K562 (cell line): ENCODE data around the gene COL4A2. TPM values are rescaled to one million over a fixed set of nuclear protein-coding genes. Genes with fewer than 3 reads are reported as not detected.
A peak's percentile ranks its signal among the peaks of the same experiment; 100 is the strongest.

Experiments
- ATAC-seq: fragments of 200-7000 bp; cut with Tn5 transposase; 3 replicates; pipeline ENCODE4 v1.9.1; 2020; ENCODE audit warnings: moderate library complexity
- BruUV-seq: library from RNA; stranded (reverse); fragments of 400-500 nt; replicated peaks from 2 replicates; lab custom pipeline; 2021; lab: Mats Ljungman, UMichigan
- CTCF ChIA-PET: fragments of 300-600 bp; formaldehyde crosslinking; extraction: SDS; loops from one replicate; lab custom pipeline; 2021; ENCODE audit warnings: low intra/inter-chr PET ratio; lab: Yijun Ruan, JAX
- POLR2A ChIA-PET: fragments of 300-600, 350-650 bp; sonication (Branson Sonifier 250); formaldehyde crosslinking; extraction: SDS; loops from one replicate; lab custom pipeline; 2021; ENCODE audit warnings: antibody characterized with exemption, inconsistent platforms; lab: Yijun Ruan, JAX
- DNase-seq, 4 experiments: peaks; one replicate each; pipeline versions ENCODE4 v3.0.0 to v3.0.0-alpha.2; 2011 to 2018; ENCODE audit warnings: low spot score in 3 of 4, mixed read lengths in 3 of 4; ENCODE audit errors: extremely low read depth in 1 of 4
- FAIRE-seq: peaks from 2 replicates; lab custom pipeline; 2011; peaks lifted over from hg19 to GRCh38; lab: Jason Lieb, UNC
- H2AFZ ChIP-seq: 2 replicates; pipeline ENCODE4 v1.6.0; 2011; ENCODE audit warnings: low read depth, low read length, control low read depth, inconsistent platforms
- H3K27ac ChIP-seq: fragments of 200-600 bp; 3 replicates; pipeline ENCODE4 v1.8.0; 2011; ENCODE audit warnings: low read depth, mild to moderate bottlenecking, control low read depth, inconsistent platforms, low read length, moderate library complexity, mixed read lengths; ENCODE audit errors: extremely low read depth
- H3K27me3 ChIP-seq, 2 experiments: fragments of 300-600 bp in 1 of 2; 2 replicates in 1 of 2; 3 replicates in 1 of 2; pipeline versions ENCODE4 v1.6.0 to v1.8.0; 2011; ENCODE audit warnings: inconsistent platforms in 2 of 2, low read length in 2 of 2, mild to moderate bottlenecking in 1 of 2, mixed read lengths in 1 of 2, moderate library complexity in 1 of 2; ENCODE audit not compliant: control insufficient read depth in 2 of 2, insufficient read depth in 2 of 2
- H3K36me3 ChIP-seq: fragments of 300-600 bp; 3 replicates; pipeline ENCODE4 v1.8.0; 2011; ENCODE audit warnings: mild to moderate bottlenecking, low read length, inconsistent platforms; ENCODE audit not compliant: control insufficient read depth, insufficient read depth
- H3K4me1 ChIP-seq, 2 experiments: fragments of 200-600 bp in 1 of 2; replicated peaks in 1 of 2; 2 replicates in 1 of 2; 3 replicates in 1 of 2; pipeline versions ENCODE4 v1.5.1 to v1.8.0; 2011; ENCODE audit warnings: inconsistent platforms in 2 of 2, low read length in 2 of 2, mild to moderate bottlenecking in 1 of 2, mixed read lengths in 1 of 2, moderate library complexity in 1 of 2; ENCODE audit not compliant: control insufficient read depth in 2 of 2, insufficient read depth in 2 of 2
- H3K4me2 ChIP-seq: 2 replicates; pipeline ENCODE4 v1.6.1; 2011; ENCODE audit warnings: low read length, control low read depth, inconsistent platforms, mixed read lengths; ENCODE audit not compliant: insufficient read depth
- H3K4me3 ChIP-seq: fragments of 200-600 bp; sonication (generic), shearing (Covaris generic); 2 replicates; pipeline ENCODE4 v1.5.1; 2016; ENCODE audit warnings: control low read depth, inconsistent platforms
- H3K79me2 ChIP-seq: fragments of 200-600 bp; 3 replicates; pipeline ENCODE4 v1.8.0; 2011; ENCODE audit warnings: low read length, inconsistent platforms; ENCODE audit not compliant: control insufficient read depth, insufficient read depth
- H3K9ac ChIP-seq, 2 experiments: 2 replicates each; pipeline versions ENCODE4 v1.6.0 to v1.6.1; 2011; ENCODE audit warnings: low read depth in 2 of 2, low read length in 2 of 2, control low read depth in 1 of 2, inconsistent platforms in 1 of 2, mild to moderate bottlenecking in 1 of 2, mixed read lengths in 1 of 2; ENCODE audit not compliant: insufficient read depth in 1 of 2
- H3K9me1 ChIP-seq: one replicate; pipeline ENCODE4 v1.6.0; 2011; ENCODE audit warnings: inconsistent platforms, mild to moderate bottlenecking, low read length, moderate library complexity; ENCODE audit not compliant: control insufficient read depth, insufficient read depth
- H3K9me3 ChIP-seq: replicated peaks from 2 replicates; pipeline ENCODE4 v1.5.1; 2011; ENCODE audit warnings: low read depth, low read length, inconsistent platforms; ENCODE audit not compliant: control insufficient read depth, insufficient read depth
- H4K20me1 ChIP-seq: replicated peaks from 2 replicates; pipeline ENCODE4 v1.6.1; 2011; ENCODE audit warnings: low read length, inconsistent platforms, mixed read lengths; ENCODE audit not compliant: control insufficient read depth, insufficient read depth
- CEBPB ChIP-seq: fragments of 450-650 bp; IDR thresholded peaks from 2 replicates; pipeline ENCODE4 v1.6.1; 2016; ENCODE audit warnings: missing genetic modification characterization, missing compliant biosample characterization
- CXXC5 ChIP-seq: fragments of 250-450 bp; sonication (Bioruptor Pico); IDR thresholded peaks from 2 replicates; pipeline ENCODE4 v1.8.0; 2022; ENCODE audit warnings: inconsistent platforms, mild to moderate bottlenecking, moderate library complexity
- DNMT1 ChIP-seq: fragments of 450-650 bp; IDR thresholded peaks from 2 replicates; pipeline ENCODE4 v1.6.1; 2016; ENCODE audit warnings: antibody characterized with exemption, mild to moderate bottlenecking
- FOXA3 ChIP-seq, 2 experiments: fragments of 450-650 bp in 1 of 2; sonication (generic) in 1 of 2; formaldehyde crosslinking; IDR thresholded peaks in 1 of 2; conservative IDR thresholded peaks in 1 of 2; 2 replicates each; pipeline versions ENCODE4 v1.4.0 to v1.8.0; 2020 to 2022; ENCODE audit warnings: mild to moderate bottlenecking in 2 of 2, missing genetic modification reagents in 1 of 2
- FOXJ3 ChIP-seq: sonication (generic); formaldehyde crosslinking; IDR thresholded peaks from 2 replicates; pipeline ENCODE4 v1.4.0; 2020; ENCODE audit warnings: mild to moderate bottlenecking, missing genetic modification reagents
- LCOR ChIP-seq: sonication (generic); formaldehyde crosslinking; IDR thresholded peaks from 2 replicates; pipeline ENCODE4 v1.8.0; 2022; ENCODE audit warnings: mild to moderate bottlenecking, missing genetic modification reagents
- LEF1 ChIP-seq: fragments of 450-650 bp; IDR thresholded peaks from 2 replicates; pipeline ENCODE4 v1.6.1; 2016; ENCODE audit warnings: mild to moderate bottlenecking
- NCOA1 ChIP-seq: fragments of 450-650 bp; IDR thresholded peaks from 2 replicates; pipeline ENCODE4 v1.6.1; 2016; ENCODE audit warnings: low read depth
- NFE2L1 ChIP-seq: fragments of 450-650 bp; IDR thresholded peaks from 2 replicates; pipeline ENCODE4 v1.6.1; 2016; ENCODE audit warnings: missing genetic modification characterization, low read depth, mild to moderate bottlenecking, missing compliant biosample characterization, moderate library complexity, borderline replicate concordance
- NFXL1 ChIP-seq: fragments of 450-650 bp; formaldehyde crosslinking; IDR thresholded peaks from 2 replicates; pipeline ENCODE4 v1.4.0; 2021; ENCODE audit warnings: mild to moderate bottlenecking
- NR2C2 ChIP-seq, 2 experiments: fragments of 200-800 bp in 1 of 2; sonication (Bioruptor generic) in 1 of 2; sonication (generic) in 1 of 2; formaldehyde crosslinking in 1 of 2; IDR thresholded peaks; 2 replicates each; pipeline versions ENCODE4 v1.6.1 to v1.8.0; 2016 to 2022; ENCODE audit warnings: mild to moderate bottlenecking in 1 of 2, missing compliant biosample characterization in 1 of 2, missing genetic modification characterization in 1 of 2, missing genetic modification reagents in 1 of 2
- PTBP1 ChIP-seq: fragments of 200-400 bp; formaldehyde crosslinking; IDR thresholded peaks from 2 replicates; pipeline ENCODE4 v1.6.1; 2017; ENCODE audit warnings: low read depth, low read length
- SOX6 ChIP-seq: fragments of 450-650 bp; IDR thresholded peaks from 2 replicates; pipeline ENCODE4 v1.6.1; 2014; ENCODE audit warnings: mild to moderate bottlenecking
- STAT5B ChIP-seq: fragments of 250-450 bp; sonication (Bioruptor Pico); IDR thresholded peaks from 2 replicates; pipeline ENCODE4 v1.8.0; 2021; ENCODE audit warnings: mild to moderate bottlenecking, inconsistent platforms
- TOE1 ChIP-seq, 2 experiments: fragments of 450-650 bp in 1 of 2; sonication (generic) in 1 of 2; formaldehyde crosslinking in 1 of 2; IDR thresholded peaks; 2 replicates each; pipeline versions ENCODE4 v1.7.1 to v1.8.0; 2016 to 2022; ENCODE audit warnings: borderline replicate concordance in 2 of 2, mild to moderate bottlenecking in 2 of 2, antibody characterized with exemption in 1 of 2, inconsistent platforms in 1 of 2, low read depth in 1 of 2, missing genetic modification reagents in 1 of 2, moderate library complexity in 1 of 2
- WGBS: fragments of 100-300 bp; shearing (Covaris generic); methylation state at CpG from one replicate; pipeline ENCODE4 v1.1.6; 2016; ENCODE audit warnings: low coverage, mixed read lengths; ENCODE audit not compliant: insufficient coverage; ENCODE audit errors: missing lambda C conversion rate; 5-methylcytosine and 5-hydroxymethylcytosine counted together
- in situ Hi-C: fragments of 300-500 bp; cut with MboI; formaldehyde crosslinking; loops from 4 replicates; pipeline ENCODE4 v1.15.0; 2018; ENCODE audit warnings: inconsistent platforms, mixed read lengths
- intact Hi-C: fragments of 100-400 bp; cut with micrococcal nuclease; formaldehyde crosslinking; loops from 2 replicates; pipeline ENCODE4 v1.14.2; 2022
- polyA plus RNA-seq, 8 experiments: library from polyadenylated mRNA; depleted of rRNA in 4 of 8; stranded (reverse) in 5 of 8; unstranded in 3 of 8; fragments of >200 nt; fragmentation: Nextera tagmentation in 2 of 8; fragmentation: Illumina TruSeq in 1 of 8; extraction: Ambion mirVana in 2 of 8; extraction: Trizol in 1 of 8; gene quantifications; 2 replicates each; pipeline versions ENCODE4 v1.2.1 to v1.2.3, GENCODE V29; 2011 to 2014; ENCODE audit warnings: inconsistent platforms in 1 of 8, missing spikeins in 1 of 8
- total RNA-seq, 7 experiments: library from RNA; depleted of rRNA in 6 of 7; stranded (reverse); fragments of >200 nt in 6 of 7; fragmentation: Illumina TruSeq in 2 of 7; extraction: Trizol in 2 of 7; gene quantifications; 2 replicates each; pipeline versions ENCODE4 v1.2.1 to v1.2.3, GENCODE V29; 2011 to 2021; ENCODE audit warnings: low replicate concordance in 1 of 7
- TF ChIP-seq, protein P1 (sequence below): fragments of 450-650 bp; IDR thresholded peaks from 2 replicates; pipeline ENCODE4 v1.6.1; 2017; ENCODE audit warnings: mild to moderate bottlenecking, moderate library complexity
- TF ChIP-seq, protein P2 (sequence below): sonication (generic); formaldehyde crosslinking; IDR thresholded peaks from 2 replicates; pipeline ENCODE4 v1.8.0; 2022; ENCODE audit warnings: mild to moderate bottlenecking, missing genetic modification reagents
- TF ChIP-seq, protein P3 (sequence below): sonication (generic); formaldehyde crosslinking; IDR thresholded peaks from 2 replicates; pipeline ENCODE4 v1.8.0; 2022; ENCODE audit warnings: mild to moderate bottlenecking, missing genetic modification reagents

Gene COL4A2
- total and polyA plus RNA-seq, 9 of the 15 experiments (the other 6 are each of a cell fraction or from before 2014, with no cell fraction given), result 0.13 to 15.2 (median 8.1) TPM

DNA sequence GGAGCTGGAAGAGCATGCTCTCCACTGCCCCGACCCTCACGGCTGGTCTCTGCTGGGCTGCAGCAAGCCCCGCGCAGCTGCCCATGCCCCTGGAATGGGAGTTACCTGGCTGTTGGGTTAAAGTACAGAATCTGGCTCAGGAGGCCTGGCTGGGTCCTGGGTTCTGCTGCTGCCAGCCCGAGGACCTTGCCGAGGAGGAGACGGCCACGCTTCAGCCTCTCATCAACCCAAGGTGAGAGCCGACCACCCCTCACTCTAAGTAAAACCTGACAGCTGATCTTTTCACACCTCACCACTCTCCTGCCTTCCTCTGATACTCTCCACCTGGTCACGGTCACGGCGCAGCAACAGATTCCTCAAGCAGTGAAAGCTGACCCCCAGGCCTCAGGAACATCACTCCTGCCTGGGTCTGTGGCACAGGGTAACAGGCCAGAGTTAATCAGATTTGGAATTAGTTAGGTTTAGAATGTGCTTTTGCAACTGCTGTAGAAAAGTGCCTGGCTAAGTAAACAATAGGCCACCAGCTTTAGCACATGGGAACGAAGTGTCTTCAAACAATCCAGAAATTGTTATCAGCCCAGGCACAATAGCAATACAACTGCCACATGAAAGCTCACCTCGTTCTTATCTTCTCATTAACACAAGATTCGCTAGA is 233.9 kb downstream of the COL4A2 start:
- intact Hi-C loops (no loop called here), in situ Hi-C loops (no loop called here)
- DNase-seq, result no peak
- 0 out of 4 replicates have a peak overlapping the region, but pooled peaks of 1 of the 2 experiments have one; percentile 9 for H3K9ac ChIP-seq
- H3K4me2 ChIP-seq, result no peak overlapping the region
- no peak overlapping the region for H3K4me3 ChIP-seq
- CTCF ChIA-PET, result no interaction called here
- no peaks in the 10 kb centered on the region for H3K27me3 ChIP-seq
- no peaks in the 10 kb centered on the region; the same call in 1 of the 2 replicates for H3K9me3 ChIP-seq
- H3K4me1 ChIP-seq, result peaks cover 10 to 13% of the 10 kb centered on the region in 2 experiments; a peak in 4 of 5 replicates
- H4K20me1 ChIP-seq, result no peaks in the 10 kb centered on the region
- POLR2A ChIA-PET, result no interaction called here
- WGBS, result 64% methylated on average over 15 of the region's 15 CpGs
- no peaks in the 10 kb centered on the region for H3K9me1 ChIP-seq
- no peak overlapping the region for H2AFZ ChIP-seq
- H3K27ac ChIP-seq, result no peak overlapping the region
- no peaks in the 10 kb centered on the region; the same call in 1 of the 3 replicates for H3K79me2 ChIP-seq
- H3K36me3 ChIP-seq, result no peaks in the 10 kb centered on the region
- no peak for TF ChIP-seq STAT5B
- TF ChIP-seq PTBP1, result no peak
- peak; percentile 30; the same call in 1 of the 2 replicates for TF ChIP-seq LEF1
- no peak for TF ChIP-seq NFXL1 (CRISPR knock-in tag)
- no peak for TF ChIP-seq NFE2L1
- TF ChIP-seq FOXA3 (CRISPR knock-in tag; conservative IDR thresholded peaks at IDR 0.05 in 1 of 2, IDR thresholded peaks at IDR 0.05 in 1 of 2), result 0 out of 4 replicates have a peak, but pooled peaks of 1 of the 2 experiments have one; percentile 19
- no peak for TF ChIP-seq DNMT1
- no peak for TF ChIP-seq LCOR (CRISPR knock-in tag)
- TF ChIP-seq FOXJ3, result no peak
- TF ChIP-seq SOX6, result peak; percentile 76
- no peak for TF ChIP-seq NCOA1
- TF ChIP-seq CXXC5, result peak; percentile 22; the same call in 1 of the 2 replicates
- no peak for TF ChIP-seq TOE1 (IDR thresholded peaks at IDR 0.05; ENCODE audit: borderline replicate concordance)
- TF ChIP-seq TOE1 (CRISPR knock-in tag; IDR thresholded peaks at IDR 0.05; ENCODE audit: borderline replicate concordance, low read depth), result no peak
- no peak for TF ChIP-seq NR2C2 (CRISPR knock-in tag; IDR thresholded peaks at IDR 0.05)
- TF ChIP-seq NR2C2 (tag; IDR thresholded peaks at IDR 0.05), result no peak
- no peak for TF ChIP-seq CEBPB
- TF ChIP-seq, protein P1, sequence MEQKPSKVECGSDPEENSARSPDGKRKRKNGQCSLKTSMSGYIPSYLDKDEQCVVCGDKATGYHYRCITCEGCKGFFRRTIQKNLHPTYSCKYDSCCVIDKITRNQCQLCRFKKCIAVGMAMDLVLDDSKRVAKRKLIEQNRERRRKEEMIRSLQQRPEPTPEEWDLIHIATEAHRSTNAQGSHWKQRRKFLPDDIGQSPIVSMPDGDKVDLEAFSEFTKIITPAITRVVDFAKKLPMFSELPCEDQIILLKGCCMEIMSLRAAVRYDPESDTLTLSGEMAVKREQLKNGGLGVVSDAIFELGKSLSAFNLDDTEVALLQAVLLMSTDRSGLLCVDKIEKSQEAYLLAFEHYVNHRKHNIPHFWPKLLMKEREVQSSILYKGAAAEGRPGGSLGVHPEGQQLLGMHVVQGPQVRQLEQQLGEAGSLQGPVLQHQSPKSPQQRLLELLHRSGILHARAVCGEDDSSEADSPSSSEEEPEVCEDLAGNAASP, result no peak
- TF ChIP-seq, protein P2, sequence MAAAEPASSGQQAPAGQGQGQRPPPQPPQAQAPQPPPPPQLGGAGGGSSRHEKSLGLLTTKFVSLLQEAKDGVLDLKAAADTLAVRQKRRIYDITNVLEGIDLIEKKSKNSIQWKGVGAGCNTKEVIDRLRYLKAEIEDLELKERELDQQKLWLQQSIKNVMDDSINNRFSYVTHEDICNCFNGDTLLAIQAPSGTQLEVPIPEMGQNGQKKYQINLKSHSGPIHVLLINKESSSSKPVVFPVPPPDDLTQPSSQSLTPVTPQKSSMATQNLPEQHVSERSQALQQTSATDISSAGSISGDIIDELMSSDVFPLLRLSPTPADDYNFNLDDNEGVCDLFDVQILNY, result no peak
- TF ChIP-seq, protein P3, sequence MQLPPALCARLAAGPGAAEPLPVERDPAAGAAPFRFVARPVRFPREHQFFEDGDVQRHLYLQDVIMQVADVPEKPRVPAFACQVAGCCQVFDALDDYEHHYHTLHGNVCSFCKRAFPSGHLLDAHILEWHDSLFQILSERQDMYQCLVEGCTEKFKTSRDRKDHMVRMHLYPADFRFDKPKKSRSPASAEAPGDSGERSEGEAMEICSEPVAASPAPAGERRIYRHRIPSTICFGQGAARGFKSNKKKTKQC (CRISPR knock-in tag), result no peak
- no peak for ATAC-seq
- FAIRE-seq, result no peak
- no TSS peak for BruUV-seq
